ENCODE data around the gene POLR2I.

- TF ChIP-seq CTCF (IDR thresholded peaks at IDR 0.05; ENCODE audit: low read length) (no peak), EZH2 (optimal IDR thresholded peaks at IDR 0.05; ENCODE audit: low read depth, low read length) (no peak), EZH2phosphoT487 (IDR thresholded peaks at IDR 0.05; ENCODE audit: low read length) (no peak)
Measured at GRCh38 chr19:36089847-36090246, 24.8 kb downstream of the POLR2I start.
